CD4-positive, alpha-beta memory T cell (primary cell): ENCODE results near the gene MARVELD1. TPM values are rescaled to one million over a fixed set of nuclear protein-coding genes. Genes with fewer than 3 reads are reported as not detected.

ENCODE experiments used
- CTCF ChIA-PET: fragments of 350-600 bp; sonication (Branson Sonifier 250); formaldehyde crosslinking; loops from one replicate; lab custom pipeline; 2021; ENCODE audit warnings: inconsistent platforms; ENCODE audit not compliant: partially characterized antibody; lab: Charles Lee
- POLR2A ChIA-PET: fragments of 350-600 bp; sonication (Branson Sonifier 250); formaldehyde crosslinking; loops from one replicate; lab custom pipeline; 2021; ENCODE audit not compliant: partially characterized antibody; lab: Charles Lee
- DNase-seq, 5 donors: peaks; one replicate each; pipeline versions ENCODE4 v3.0.0 to v3.0.0-alpha.2; 2020 to 2022; ENCODE audit warnings: mixed read lengths in 1 of 5
- H3K27ac ChIP-seq: one replicate; pipeline ENCODE4 v1.7.0; 2013; ENCODE audit warnings: low read depth, low read length
- H3K27me3 ChIP-seq: 2 replicates; pipeline ENCODE4 v1.7.0; 2013; ENCODE audit warnings: mild to moderate bottlenecking, low read length, moderate library complexity; ENCODE audit not compliant: insufficient read depth
- H3K36me3 ChIP-seq: 2 replicates; pipeline ENCODE4 v1.7.0; 2013; ENCODE audit warnings: mild to moderate bottlenecking, low read length, moderate library complexity; ENCODE audit not compliant: insufficient read depth
- H3K4me1 ChIP-seq: 2 replicates; pipeline ENCODE4 v1.7.0; 2013; ENCODE audit warnings: mild to moderate bottlenecking, low read length, moderate library complexity; ENCODE audit not compliant: insufficient read depth
- H3K4me3 ChIP-seq, 2 donors: one replicate each; pipeline ENCODE4 v1.7.0; 2013; ENCODE audit warnings: low read length in 2 of 2, mild to moderate bottlenecking in 1 of 2
- H3K9me3 ChIP-seq, 2 donors: one replicate each; pipeline ENCODE4 v1.7.0; 2013; ENCODE audit warnings: low read length in 2 of 2, control low read depth in 1 of 2; ENCODE audit not compliant: control insufficient read depth in 1 of 2
- H3K27ac Mint-ChIP-seq, 7 donors: one replicate each; pipeline ENCODE4 v1.8.0; 2020 to 2021; ENCODE audit warnings: mixed read lengths in 7 of 7, mild to moderate bottlenecking in 6 of 7, inconsistent platforms in 3 of 7, moderate library complexity in 3 of 7
- H3K27me3 Mint-ChIP-seq, 2 donors: one replicate each; pipeline ENCODE4 v1.8.0; 2020 to 2021; ENCODE audit warnings: mixed read lengths in 2 of 2
- H3K36me3 Mint-ChIP-seq, 2 donors: one replicate each; pipeline ENCODE4 v1.8.0; 2020 to 2021; ENCODE audit warnings: mixed read lengths in 2 of 2, inconsistent platforms in 1 of 2, mild to moderate bottlenecking in 1 of 2
- H3K4me1 Mint-ChIP-seq, 4 donors: one replicate each; pipeline ENCODE4 v1.8.0; 2020 to 2021; ENCODE audit warnings: mixed read lengths in 4 of 4, mild to moderate bottlenecking in 1 of 4
- H3K4me3 Mint-ChIP-seq, 8 donors: one replicate each; pipeline ENCODE4 v1.8.0; 2020 to 2021; ENCODE audit warnings: mixed read lengths in 8 of 8, mild to moderate bottlenecking in 7 of 8, moderate library complexity in 6 of 8, inconsistent platforms in 3 of 8
- H3K9me3 Mint-ChIP-seq, 8 donors: one replicate each; pipeline ENCODE4 v1.8.0; 2020 to 2021; ENCODE audit warnings: mixed read lengths in 8 of 8, mild to moderate bottlenecking in 5 of 8, inconsistent platforms in 3 of 8, moderate library complexity in 1 of 8
- intact Hi-C: fragments of 100-400 bp; cut with micrococcal nuclease; formaldehyde crosslinking; loops from one replicate; pipeline ENCODE4 v1.15.1; 2023
- polyA plus RNA-seq, 2 donors: library from polyadenylated mRNA; unstranded; fragments of 300-500 nt; fragmentation: Illumina TruSeq; gene quantifications; one replicate each; pipeline ENCODE4 v1.2.3, GENCODE V29; 2021
- total RNA-seq, 2 experiments: library from RNA; stranded (reverse); gene quantifications; one replicate each; pipeline ENCODE4 v1.2.3, GENCODE V29; 2021

MARVELD1 gene
- total and polyA plus RNA-seq, 4 experiments from 2014 or later = 0.22 to 2.1 (median 1.1) TPM

DNA sequence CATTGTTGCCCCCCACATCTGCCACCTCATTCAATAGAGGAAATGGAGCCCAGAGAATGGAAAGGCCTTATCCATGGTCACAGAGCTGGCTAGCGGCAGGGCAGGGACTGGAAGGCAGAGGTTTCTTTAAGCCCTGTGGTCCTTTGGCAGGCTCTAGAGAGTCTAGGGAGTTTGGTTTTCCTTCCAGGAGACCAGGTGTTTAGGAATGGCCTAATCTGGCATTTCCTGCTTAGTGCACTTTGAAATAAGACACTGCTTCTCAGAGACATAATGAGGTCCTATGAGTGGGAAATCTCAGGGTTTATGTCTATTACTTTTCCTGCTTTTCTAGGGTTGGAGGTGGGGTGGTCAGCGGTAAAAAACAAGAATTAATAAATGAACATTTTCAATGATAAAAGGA, 6.1 kb downstream of the MARVELD1 start:
- Histone ChIP-seq H3K27ac (no peak overlapping the region), H3K36me3 (no peaks in the 10 kb centered on the region), H3K4me3 (no peak overlapping the region), H3K9me3 (no peaks in the 10 kb centered on the region), H3K4me1 (no peaks in the 10 kb centered on the region), H3K27me3 (no peaks in the 10 kb centered on the region)
- H3K4me1 Mint-ChIP-seq = peaks cover 0 to 7% (median 3%) of the 10 kb centered on the region in 4 donors
- no peaks in the 10 kb centered on the region for H3K36me3 Mint-ChIP-seq
- POLR2A ChIA-PET = no interaction called here
- intact Hi-C loops = no loop called here
- no peak for DNase-seq
- no peaks in the 10 kb centered on the region for H3K27me3 Mint-ChIP-seq
- no peaks in the 10 kb centered on the region for H3K9me3 Mint-ChIP-seq
- CTCF ChIA-PET = interaction anchor here (0.6 to 20.3 kb wide), 3 partner anchors 9 to 15 kb away, joined by 3 to 436 read pairs (median 3); partner anchors contain the start of gene ZFYVE27
- no peak overlapping the region for H3K4me3 Mint-ChIP-seq
- no peak overlapping the region for H3K27ac Mint-ChIP-seq

GRCh38 chr10:97721871-97722780, 8.6 kb downstream of the MARVELD1 start:
- Histone ChIP-seq H3K4me3 (no peak overlapping the region), H3K27ac (no peak overlapping the region), H3K9me3 (no peaks in the 10 kb centered on the region), H3K4me1 (no peaks in the 10 kb centered on the region), H3K27me3 (no peaks in the 10 kb centered on the region), H3K36me3 (no peaks in the 10 kb centered on the region)
- CTCF ChIA-PET = interaction anchor here (1.7 to 15.3 kb wide), 3 partner anchors 10 to 47 kb away, joined by 3 to 436 read pairs (median 8); partner anchors contain the start of gene MARVELD1
- Mint-ChIP-seq H3K36me3 (no peaks in the 10 kb centered on the region), H3K9me3 (no peaks in the 10 kb centered on the region), H3K27me3 (peaks cover 2 to 4% of the 10 kb centered on the region in 2 donors), H3K27ac (no peak overlapping the region), H3K4me1 (no peaks in the 10 kb centered on the region), H3K4me3 (no peak overlapping the region)
- intact Hi-C loops = no loop called here
- DNase-seq = no peak
- POLR2A ChIA-PET = interaction anchor here (0.5 to 1.8 kb wide), 2 partner anchors 15 to 73 kb away, joined by 3 to 4 read pairs; partner anchors contain the start of gene ZFYVE27

- H3K4me1 Mint-ChIP-seq = no peaks in the 10 kb centered on the region
- Histone ChIP-seq H3K27ac (no peak overlapping the region), H3K9me3 (no peaks in the 10 kb centered on the region), H3K27me3 (no peaks in the 10 kb centered on the region), H3K4me1 (no peaks in the 10 kb centered on the region), H3K36me3 (no peaks in the 10 kb centered on the region), H3K4me3 (no peak overlapping the region)
- H3K27ac Mint-ChIP-seq = peak overlapping the region in 1 of 7 donors; percentile 30
- no peak for DNase-seq
- H3K4me3 Mint-ChIP-seq = no peak overlapping the region
- H3K36me3 Mint-ChIP-seq = no peaks in the 10 kb centered on the region
- POLR2A ChIA-PET = interaction anchor here (1.8 kb wide), 1 partner anchor 14 kb away, joined by 4 read pairs; the partner anchor contains the start of gene ZFYVE27
- H3K9me3 Mint-ChIP-seq = no peaks in the 10 kb centered on the region
- CTCF ChIA-PET = interaction anchor here (1.6 to 15.3 kb wide), 4 partner anchors 9 to 48 kb away, joined by 3 to 436 read pairs (median 6); partner anchors contain the start of gene MARVELD1
- intact Hi-C loops = no loop called here
- H3K27me3 Mint-ChIP-seq = peaks cover 2 to 4% of the 10 kb centered on the region in 2 donors
These were observed 9.5 kb downstream of the MARVELD1 start for GRCh38 chr10:97723001-97723400.

- intact Hi-C loops = no loop called here
- H3K4me1 Mint-ChIP-seq = no peaks in the 10 kb centered on the region
- no peaks in the 10 kb centered on the region for H3K36me3 ChIP-seq
- no peak overlapping the region for H3K4me3 Mint-ChIP-seq
- CTCF ChIA-PET = interaction anchor here (0.7 to 15.3 kb wide), 6 partner anchors 8 to 39 kb away, joined by 3 to 436 read pairs (median 4); partner anchors contain the start of genes MARVELD1 and ZFYVE27
- peak in 1 of 5 donors; percentile 5 for DNase-seq
- H3K4me1 ChIP-seq = no peaks in the 10 kb centered on the region
- H3K9me3 ChIP-seq = no peaks in the 10 kb centered on the region
- H3K27ac ChIP-seq = no peak overlapping the region
- H3K27ac Mint-ChIP-seq = no peak overlapping the region
- no peaks in the 10 kb centered on the region for H3K36me3 Mint-ChIP-seq
- POLR2A ChIA-PET = interaction anchor here (1.8 kb wide), 1 partner anchor 12 kb away, joined by 4 read pairs; the partner anchor contains the start of gene ZFYVE27
- no peaks in the 10 kb centered on the region for H3K27me3 ChIP-seq
- no peak overlapping the region for H3K4me3 ChIP-seq
- H3K27me3 Mint-ChIP-seq = peaks cover 6 to 7% of the 10 kb centered on the region in 2 donors
- H3K9me3 Mint-ChIP-seq = no peaks in the 10 kb centered on the region
These were observed 10.9 kb downstream of the MARVELD1 start for GRCh38 chr10:97724341-97724941.

DNA sequence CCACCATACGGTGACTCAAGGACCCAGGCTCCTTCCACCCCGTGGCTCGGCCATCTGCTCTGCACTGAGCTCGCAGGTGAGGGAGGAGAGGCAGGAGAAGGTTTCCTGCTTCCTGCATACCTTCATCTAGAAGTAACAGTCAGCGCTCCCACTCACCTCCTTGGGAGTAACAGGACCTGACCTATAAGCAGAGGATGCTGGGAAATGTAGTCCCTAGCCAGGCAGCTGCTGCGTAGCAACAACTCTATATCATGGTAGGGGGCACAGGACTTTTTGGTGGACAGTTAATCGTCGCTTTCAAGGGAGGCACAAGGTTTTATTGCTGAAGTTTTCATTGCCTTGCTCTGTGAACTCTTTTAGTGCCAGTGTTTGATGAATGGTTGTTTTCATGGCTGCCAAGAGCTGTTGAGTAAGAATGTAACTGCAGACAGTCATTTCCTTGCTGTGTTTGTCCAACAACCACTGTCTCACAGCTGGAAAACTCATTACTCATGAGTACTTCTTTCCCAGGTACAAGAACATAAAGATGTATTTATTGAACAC, 13.2 kb downstream of the MARVELD1 start:
- H3K36me3 Mint-ChIP-seq = no peaks in the 10 kb centered on the region
- no peak overlapping the region for H3K27ac ChIP-seq
- no peaks in the 10 kb centered on the region for H3K4me1 ChIP-seq
- H3K4me3 ChIP-seq = no peak overlapping the region
- CTCF ChIA-PET = interaction anchor here (0.8 to 15.3 kb wide), 5 partner anchors 10 to 50 kb away, joined by 3 to 436 read pairs (median 3); partner anchors contain the start of genes MARVELD1 and ZFYVE27
- no peak overlapping the region for H3K27ac Mint-ChIP-seq
- H3K4me3 Mint-ChIP-seq = no peak overlapping the region
- no peaks in the 10 kb centered on the region for H3K9me3 ChIP-seq
- H3K4me1 Mint-ChIP-seq = no peaks in the 10 kb centered on the region
- intact Hi-C loops = no loop called here
- POLR2A ChIA-PET = interaction anchor here (1.4 kb wide), 1 partner anchor 12 kb away, joined by 3 read pairs; no protein-coding TSS in a partner anchor
- H3K9me3 Mint-ChIP-seq = no peaks in the 10 kb centered on the region
- H3K36me3 ChIP-seq = no peaks in the 10 kb centered on the region
- peaks cover 8% of the 10 kb centered on the region in 2 donors for H3K27me3 Mint-ChIP-seq
- peak in 1 of 5 donors; percentile 3 for DNase-seq
- no peaks in the 10 kb centered on the region for H3K27me3 ChIP-seq

- Histone ChIP-seq H3K27me3 (no peaks in the 10 kb centered on the region), H3K9me3 (no peaks in the 10 kb centered on the region), H3K36me3 (no peaks in the 10 kb centered on the region), H3K27ac (no peak overlapping the region), H3K4me1 (no peaks in the 10 kb centered on the region), H3K4me3 (no peak overlapping the region)
- Mint-ChIP-seq H3K27me3 (peaks cover 8% of the 10 kb centered on the region in 2 donors), H3K36me3 (no peaks in the 10 kb centered on the region), H3K4me1 (no peaks in the 10 kb centered on the region), H3K4me3 (no peak overlapping the region), H3K9me3 (no peaks in the 10 kb centered on the region), H3K27ac (no peak overlapping the region)
- ChIA-PET CTCF (interaction anchor here (1.0 to 15.3 kb wide), 5 partner anchors 15 to 53 kb away, joined by 3 to 436 read pairs (median 81); partner anchors contain the start of genes AVPI1 and MARVELD1), POLR2A (no interaction called here)
- intact Hi-C loops = no loop called here
- DNase-seq = no peak
These were observed 15.5 kb downstream of the MARVELD1 start for GRCh38 chr10:97729014-97729413.
